Effector CD4-positive, alpha-beta T cell (primary cell): ENCODE measurements around the gene AGPAT2.

Experiments
- DNase-seq: peaks from one replicate; pipeline ENCODE4 v3.0.0-alpha.2; 2020

The AGPAT2 gene

DNA sequence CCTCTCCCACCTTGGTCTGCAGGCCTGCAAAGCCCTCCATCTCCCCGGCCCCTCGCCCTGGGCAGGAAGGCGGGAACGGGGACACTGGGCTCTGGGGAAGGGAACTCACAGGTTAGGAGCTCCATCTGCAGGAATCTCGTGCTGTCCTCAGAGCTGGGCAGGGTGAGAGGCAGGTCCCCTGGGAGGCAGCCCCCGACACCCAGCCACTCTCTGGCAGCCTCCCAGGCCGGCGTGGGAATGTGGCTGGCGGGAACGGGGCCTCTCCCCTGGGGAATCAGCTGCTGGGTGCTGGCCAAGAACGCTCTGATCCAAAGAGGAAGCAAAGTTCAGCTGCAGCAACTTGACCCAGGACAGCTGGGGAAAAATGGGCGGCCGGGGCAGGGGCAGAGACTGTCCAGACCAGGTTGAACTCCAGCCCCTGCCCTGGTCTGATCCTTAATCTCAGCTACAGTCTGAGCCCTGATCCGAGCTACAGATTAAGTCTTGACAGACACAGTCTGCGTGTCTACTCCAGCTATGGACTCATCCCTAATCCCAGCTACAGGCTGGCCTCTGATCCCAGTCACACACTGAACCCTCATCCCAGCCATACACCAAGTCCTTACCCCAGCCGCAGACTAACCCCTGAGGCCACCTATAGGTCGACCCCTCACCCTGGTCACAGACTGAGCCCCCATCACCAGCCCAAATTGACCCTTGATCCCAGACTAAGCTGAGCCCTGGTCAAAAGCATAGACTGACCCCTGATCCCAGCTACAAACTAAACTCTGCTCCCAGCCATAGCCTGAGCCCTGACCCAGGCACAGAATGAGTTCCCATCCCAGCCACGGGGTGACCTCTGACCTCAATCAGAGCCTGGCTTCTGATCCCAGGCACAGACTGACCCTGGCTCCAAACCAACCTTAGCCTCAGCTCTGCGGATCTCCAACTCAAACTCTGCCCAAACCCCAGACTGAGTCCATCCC lies 61.9 kb downstream of the AGPAT2 start:
- DNase-seq: no peak

DNA sequence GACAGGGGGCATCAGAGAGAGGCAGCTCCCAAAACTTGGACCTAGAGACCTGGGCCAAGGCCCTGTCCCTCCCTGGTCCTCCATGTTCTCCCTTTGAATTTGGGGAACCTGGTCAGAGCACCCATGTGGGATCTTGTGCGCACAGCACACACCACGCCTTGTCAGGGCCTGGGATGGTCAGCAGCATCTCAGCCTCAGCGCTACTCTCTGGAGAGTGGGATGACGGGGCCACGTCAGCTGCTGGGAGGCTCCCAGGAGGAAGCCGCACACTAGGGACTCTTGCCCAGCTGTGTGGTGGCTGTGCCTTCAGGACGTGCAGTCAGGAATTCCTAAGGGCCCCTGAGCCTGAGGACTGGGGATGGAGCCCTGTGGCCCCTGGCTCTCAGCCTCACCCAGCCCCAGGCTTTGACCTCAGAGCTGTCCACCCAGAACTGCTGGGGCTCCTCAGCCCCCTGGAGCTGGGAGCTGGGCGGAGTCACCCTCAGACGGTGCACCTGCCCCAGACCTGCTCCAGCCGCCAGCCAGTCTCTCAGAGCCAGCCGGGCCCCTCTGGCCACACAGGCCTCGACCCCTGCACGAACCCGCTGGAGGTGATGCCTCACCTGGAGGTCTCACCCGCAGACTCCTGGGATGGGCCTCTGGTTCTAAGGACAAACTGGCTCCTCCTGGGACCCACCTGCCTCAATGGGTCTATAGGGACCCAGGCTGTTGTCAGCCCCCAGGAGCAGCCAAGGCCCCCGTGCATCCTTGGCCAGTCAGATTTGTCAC lies 62.9 kb downstream of the AGPAT2 start:
- DNase-seq: no peak

DNA sequence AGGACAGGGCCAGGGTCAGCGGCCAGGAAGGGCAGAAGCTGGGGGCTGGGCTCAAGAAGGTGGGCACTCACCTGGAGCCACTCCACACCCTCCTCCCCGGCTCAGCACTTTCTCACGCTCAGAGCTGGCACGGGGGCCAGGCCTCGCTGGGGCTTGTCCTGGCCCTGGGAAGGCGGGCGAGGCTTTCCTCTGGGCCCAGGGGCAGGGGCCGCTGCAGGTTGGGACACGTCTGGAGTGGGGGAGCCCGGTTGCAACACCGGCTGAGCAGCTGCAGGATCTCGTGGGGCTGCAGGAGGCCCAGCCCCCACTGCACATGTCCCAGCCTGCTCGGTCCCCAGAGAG lies 63.4 kb downstream of the AGPAT2 start:
- no peak for DNase-seq
